LNCaP clone FGC (cell line): ENCODE data around the gene S100P.
A peak's percentile ranks its signal among the peaks of the same experiment; 100 is the strongest.

ENCODE experiments used
- DNase-seq: peaks from one replicate; pipeline ENCODE4 v3.0.0-alpha.2; 2011; ENCODE audit warnings: low read depth
- H3K4me3 ChIP-seq: 2 replicates; pipeline ENCODE4 v1.5.1; 2011; ENCODE audit warnings: mild to moderate bottlenecking, low read depth, low read length, control low read depth
- CTCF ChIP-seq: IDR thresholded peaks from 2 replicates; pipeline ENCODE4 v1.5.1; 2012; ENCODE audit warnings: mild to moderate bottlenecking; ENCODE audit not compliant: control insufficient read depth, insufficient read depth; ENCODE audit errors: extremely low read depth

Gene S100P

GRCh38 chr4:6716958-6717655 is 23.4 kb downstream of the S100P start:
- no peak for DNase-seq
- peak overlapping the region; percentile 84 for H3K4me3 ChIP-seq
- no peak for TF ChIP-seq CTCF

- H3K4me3 ChIP-seq: no peak overlapping the region
- DNase-seq: no peak
- TF ChIP-seq CTCF: no peak
Measured at GRCh38 chr4:6718932-6719610, 25.4 kb downstream of the S100P start.

GRCh38 chr4:6719611-6720179 is 26.0 kb downstream of the S100P start:
- no peak overlapping the region for H3K4me3 ChIP-seq
- DNase-seq: no peak
- no peak for TF ChIP-seq CTCF

GRCh38 chr4:6720202-6720699 is 26.6 kb downstream of the S100P start:
- H3K4me3 ChIP-seq: no peak overlapping the region
- no peak for DNase-seq
- peak; percentile 88 for TF ChIP-seq CTCF

GRCh38 chr4:6721121-6721520 is 27.4 kb downstream of the S100P start:
- H3K4me3 ChIP-seq: no peak overlapping the region
- no peak for DNase-seq
- TF ChIP-seq CTCF: no peak

- no peak for TF ChIP-seq CTCF
- no peak overlapping the region for H3K4me3 ChIP-seq
- DNase-seq: no peak
Measured at GRCh38 chr4:6722891-6723290, 29.2 kb downstream of the S100P start.
